ENCODE measurements around the gene VPS39. TPM values are rescaled to one million over a fixed set of nuclear protein-coding genes. Genes with fewer than 3 reads are reported as not detected.

VPS39 gene
- total and polyA plus RNA-seq, 9 of the 15 experiments (the other 6 are each of a cell fraction or from before 2014, with no cell fraction given), result 3.2 to 37.3 (median 21.8) TPM

- TF ChIP-seq TGIF2 (CRISPR knock-in tag; IDR thresholded peaks at IDR 0.05) (no peak), FOXP1 (CRISPR knock-in tag; IDR thresholded peaks at IDR 0.05) (no peak), CCNT2 (IDR thresholded peaks at IDR 0.05; ENCODE audit: borderline replicate concordance, extremely low read depth, insufficient read length, low read depth, low read length) (no peak), ZNF644 (tag; IDR thresholded peaks at IDR 0.05; ENCODE audit: low read depth) (no peak), CEBPB (tag; IDR thresholded peaks at IDR 0.05) (no peak), HMG20B (CRISPR knock-in tag; IDR thresholded peaks at IDR 0.05) (no peak), ZFPM2 (CRISPR knock-in tag; IDR thresholded peaks at IDR 0.05) (no peak), L3MBTL2 (IDR thresholded peaks at IDR 0.05) (no peak), ZNF561 (CRISPR knock-in tag; conservative IDR thresholded peaks at IDR 0.05) (no peak), E2F1 (CRISPR knock-in tag; IDR thresholded peaks at IDR 0.05) (no peak), HOMEZ (CRISPR knock-in tag; IDR thresholded peaks at IDR 0.05) (no peak), KLF1 (tag; IDR thresholded peaks at IDR 0.05) (no peak), MCM5 (IDR thresholded peaks at IDR 0.05; ENCODE audit: low read depth) (no peak), ZNF75A (CRISPR knock-in tag; IDR thresholded peaks at IDR 0.05) (no peak), E2F3 (CRISPR knock-in tag; IDR thresholded peaks at IDR 0.05) (no peak), ETV5 (CRISPR knock-in tag; IDR thresholded peaks at IDR 0.05; ENCODE audit: low read depth) (no peak), CSDE1 (IDR thresholded peaks at IDR 0.05) (no peak)
- FAIRE-seq, result no peak
- Histone ChIP-seq H3K4me3 (no peak overlapping the region), H3K4me2 (ENCODE audit: insufficient read depth, low read length) (no peak overlapping the region), H3K9me3 (replicated peaks; ENCODE audit: control insufficient read depth, insufficient read depth, low read depth, low read length) (no peaks in the 10 kb centered on the region), H3K79me2 (ENCODE audit: control insufficient read depth, insufficient read depth, low read length) (no peaks in the 10 kb centered on the region), H3K36me3 (ENCODE audit: control insufficient read depth, insufficient read depth, low read length) (no peaks in the 10 kb centered on the region), H3K27me3 (ENCODE audit: control insufficient read depth in 2 of 2, insufficient read depth in 2 of 2, low read length in 2 of 2) (peaks cover 24 to 82% of the 10 kb centered on the region in 2 experiments; a peak in 4 of 5 replicates), H3K9ac (ENCODE audit: insufficient read depth in 1 of 2, low read depth in 2 of 2, low read length in 2 of 2) (no peak overlapping the region), H3K9me1 (ENCODE audit: control insufficient read depth, insufficient read depth, low read length) (no peaks in the 10 kb centered on the region), H4K20me1 (replicated peaks; ENCODE audit: control insufficient read depth, insufficient read depth, low read length) (0 out of 2 replicates have a peak, but pooled peaks cover 9% of the 10 kb centered on the region), H3K27ac (ENCODE audit: extremely low read depth, low read depth, low read length) (no peak overlapping the region), H2AFZ (ENCODE audit: low read depth, low read length) (no peak overlapping the region), H3K4me1 (replicated peaks in 1 of 2; ENCODE audit: control insufficient read depth in 2 of 2, insufficient read depth in 2 of 2, low read length in 2 of 2) (peaks cover 0 to 21% of the 10 kb centered on the region in 2 experiments; a peak in 3 of 5 replicates)
- no peak for ATAC-seq
- CTCF ChIA-PET (ENCODE audit: low intra/inter-chr PET ratio), result no interaction called here
- no peak for DNase-seq (ENCODE audit: extremely low read depth in 1 of 4, low spot score in 3 of 4)
- intact Hi-C loops (cut with micrococcal nuclease) (no loop called here), in situ Hi-C loops (cut with MboI) (loop anchor here (10.0 kb wide), 1 partner anchor 239 kb away; no protein-coding TSS in a partner anchor)
- 12% methylated on average over 25 of the region's 29 CpGs for WGBS (ENCODE audit: insufficient coverage, low coverage, missing lambda C conversion rate)
- BruUV-seq (replicated peaks), result no TSS peak
- POLR2A ChIA-PET, result interaction anchor here (1.1 kb wide), 1 partner anchor 15 kb away, joined by 3 read pairs; no protein-coding TSS in a partner anchor
These were observed 62.3 kb downstream of the VPS39 start for GRCh38 chr15:42145546-42146455.

Measured in K562 (cell line).